ENCODE measurements around the gene CDK11B.
"Not testable (repeated sequence)": the region's sequence is repeated elsewhere in the genome, so short reads cannot be mapped to it uniquely, and the experiment has no call there.

- TF ChIP-seq CTCF, EZH2, EZH2phosphoT487 (IDR thresholded peaks at IDR 0.05): not testable (repeated sequence)
Measured at GRCh38 chr1:1640711-1641461, 17.9 kb downstream of the CDK11B start.
